GM19397 (cell line): ENCODE data around the gene ATR.
"Not testable (repeated sequence)": the region's sequence is repeated elsewhere in the genome, so short reads cannot be mapped to it uniquely, and the experiment has no call there.

Source experiments
- ATAC-seq: cut with Tn5 transposase; IDR thresholded peaks from one replicate; pipeline ENCODE4 v1.9.1; 2021; ENCODE audit warnings: mild to moderate bottlenecking, moderate library complexity; ENCODE audit not compliant: unreplicated experiment

The ATR gene

GRCh38 chr3:142578329-142579223 lies at the start of gene ATR:
Gene ATR (minus strand): TSS chr3:142578733. CDS start chr3:142578704, 29 bp downstream.
- peak; percentile 97 for ATAC-seq

GRCh38 chr3:142626971-142627370 lies 48.4 kb upstream of the ATR start:
- ATAC-seq: no peak

- no peak for ATAC-seq
Observed at GRCh38 chr3:142625153-142625440, 46.6 kb upstream of the ATR start.

GRCh38 chr3:142624341-142625152 lies 46.0 kb upstream of the ATR start:
- ATAC-seq: no peak

- no peak for ATAC-seq
Observed at GRCh38 chr3:142623194-142623593, 44.7 kb upstream of the ATR start.

GRCh38 chr3:142622405-142622804 lies 43.9 kb upstream of the ATR start:
- ATAC-seq: no peak

GRCh38 chr3:142618917-142619461 lies 40.5 kb upstream of the ATR start:
- ATAC-seq: no peak

GRCh38 chr3:142615171-142615570 lies 36.6 kb upstream of the ATR start:
- no peak for ATAC-seq

- no peak for ATAC-seq
Observed at GRCh38 chr3:142614059-142614626, 35.6 kb upstream of the ATR start.

- ATAC-seq: no peak
Observed at GRCh38 chr3:142613491-142613890, 35.0 kb upstream of the ATR start.

- ATAC-seq: no peak
Observed at GRCh38 chr3:142611206-142611605, 32.7 kb upstream of the ATR start.

- no peak for ATAC-seq
Observed at GRCh38 chr3:142609136-142609535, 30.6 kb upstream of the ATR start.

GRCh38 chr3:142608631-142609030 lies 30.1 kb upstream of the ATR start:
- no peak for ATAC-seq

GRCh38 chr3:142604940-142605339 lies 26.4 kb upstream of the ATR start:
- ATAC-seq: no peak

GRCh38 chr3:142603386-142603705 lies 24.8 kb upstream of the ATR start:
- not testable (repeated sequence) for ATAC-seq

- ATAC-seq: no peak
Observed at GRCh38 chr3:142602619-142603385, 24.3 kb upstream of the ATR start.

GRCh38 chr3:142601713-142602112 lies 23.2 kb upstream of the ATR start:
- no peak for ATAC-seq

- no peak for ATAC-seq
Observed at GRCh38 chr3:142597906-142598305, 19.4 kb upstream of the ATR start.

- ATAC-seq: no peak
Observed at GRCh38 chr3:142596726-142597088, 18.2 kb upstream of the ATR start.

- ATAC-seq: peak; percentile 91
Observed at GRCh38 chr3:142595951-142596725, 17.6 kb upstream of the ATR start, which contains the start of gene PLS1. Gene PLS1 (plus strand): TSS chr3:142596393. CDS start chr3:142664238, 67,845 bp downstream.
